CD4-positive, alpha-beta T cell treated with Interleukin-12 subunit alpha and Interleukin-12 subunit beta, for 1 hour (primary cell): ENCODE data around the gene GCNT1.

Experiments used
- DNase-seq: peaks from one replicate; pipeline ENCODE4 v3.0.0-alpha.2; 2020

GCNT1 gene

DNA sequence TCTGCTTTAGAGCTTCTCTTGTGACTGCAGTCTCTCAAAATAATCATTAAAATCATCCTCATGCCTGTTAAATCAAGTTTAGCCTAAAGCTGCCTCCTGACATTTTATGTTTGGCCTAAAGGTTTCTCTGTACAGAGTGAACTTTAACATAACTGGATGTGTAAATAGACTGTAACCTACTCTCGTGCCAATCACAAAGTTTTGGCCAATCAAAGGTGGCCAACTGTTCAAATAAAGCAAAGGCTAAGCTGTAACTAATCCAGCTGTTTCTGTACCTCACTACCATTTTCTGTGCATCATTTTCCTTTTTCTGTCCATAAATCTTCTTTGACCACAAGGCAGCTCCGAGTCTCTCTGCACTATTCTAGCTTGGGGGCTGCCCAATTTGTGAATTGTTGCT lies 86.2 kb downstream of the GCNT1 start:
- no peak for DNase-seq

DNA sequence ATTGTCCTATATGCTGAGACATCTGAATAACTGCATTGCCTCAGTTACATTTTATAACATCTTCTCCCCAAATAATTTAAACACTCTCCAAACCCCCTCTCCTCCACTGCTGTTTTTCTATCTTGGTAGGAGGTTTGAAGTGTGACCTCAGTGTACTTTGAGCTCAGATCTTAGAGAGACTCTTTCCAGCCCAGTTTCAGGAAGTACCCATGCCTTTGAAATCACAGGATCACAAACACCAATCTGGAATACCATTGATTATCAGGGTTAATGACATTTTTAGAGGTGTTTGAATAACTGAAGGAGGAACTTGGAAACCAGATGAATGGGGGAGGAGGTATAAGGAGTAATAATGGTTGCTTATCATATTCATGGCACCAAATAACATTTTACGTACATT lies 93.2 kb downstream of the GCNT1 start:
- DNase-seq = no peak

- DNase-seq = no peak
Measured at GRCh38 chr9:76552751-76553455, 93.9 kb downstream of the GCNT1 start.

GRCh38 chr9:76553680-76554079 lies 94.7 kb downstream of the GCNT1 start:
- no peak for DNase-seq
